HepG2 (cell line): Measurements from ENCODE around the gene FCHO1. TPM values are rescaled to one million over a fixed set of nuclear protein-coding genes. Genes with fewer than 3 reads are reported as not detected.
A peak's percentile ranks its signal among the peaks of the same experiment; 100 is the strongest.

Experiments used
- LBX2 ChIP-seq: sonication (generic); formaldehyde crosslinking; IDR thresholded peaks from 2 replicates; pipeline ENCODE4 v1.5.0; 2020; ENCODE audit warnings: missing genetic modification reagents, mild to moderate bottlenecking, borderline replicate concordance
- MLLT10 ChIP-seq: sonication (generic); formaldehyde crosslinking; IDR thresholded peaks from 2 replicates; pipeline ENCODE4 v1.4.0; 2020; ENCODE audit warnings: missing genetic modification reagents
- MXD1 ChIP-seq: sonication (generic); formaldehyde crosslinking; IDR thresholded peaks from 2 replicates; pipeline ENCODE4 v1.4.0; 2020; ENCODE audit warnings: mild to moderate bottlenecking, missing genetic modification reagents
- PAWR ChIP-seq: sonication (generic); formaldehyde crosslinking; IDR thresholded peaks from 2 replicates; pipeline ENCODE4 v1.4.0; 2020; ENCODE audit warnings: missing genetic modification reagents, mild to moderate bottlenecking, borderline replicate concordance
- RBAK ChIP-seq: sonication (generic); formaldehyde crosslinking; IDR thresholded peaks from 2 replicates; pipeline ENCODE4 v1.5.1; 2020; ENCODE audit warnings: mild to moderate bottlenecking, missing genetic modification reagents
- RBFOX2 ChIP-seq: fragments of 200-400 bp; formaldehyde crosslinking; IDR thresholded peaks from 2 replicates; pipeline ENCODE4 v1.6.1; 2017; ENCODE audit warnings: low read depth, mild to moderate bottlenecking, low read length
- ZBTB44 ChIP-seq: sonication (generic); formaldehyde crosslinking; IDR thresholded peaks from 2 replicates; pipeline ENCODE4 v1.4.0; 2020; ENCODE audit warnings: missing genetic modification reagents
- ZHX2 ChIP-seq, 2 experiments: sonication (generic) in 1 of 2; formaldehyde crosslinking in 1 of 2; IDR thresholded peaks; 2 replicates each; pipeline versions ENCODE4 v1.6.1 to v1.9.0; 2014 to 2022; ENCODE audit warnings: antibody characterized with exemption in 1 of 2, borderline replicate concordance in 1 of 2, inconsistent platforms in 1 of 2, low read depth in 1 of 2, missing genetic modification reagents in 1 of 2
- ZMYM3 ChIP-seq: sonication (generic); formaldehyde crosslinking; IDR thresholded peaks from 2 replicates; pipeline ENCODE4 v1.5.1; 2020; ENCODE audit warnings: mild to moderate bottlenecking, missing genetic modification reagents
- ZNF234 ChIP-seq: sonication (generic); formaldehyde crosslinking; conservative IDR thresholded peaks from 2 replicates; pipeline ENCODE4 v1.5.1; 2020; ENCODE audit warnings: mild to moderate bottlenecking, missing genetic modification reagents
- polyA plus RNA-seq, 8 experiments: library from polyadenylated mRNA; depleted of rRNA in 3 of 8; stranded (reverse) in 7 of 8; unstranded in 1 of 8; fragments of >200 nt; fragmentation: Illumina TruSeq in 4 of 8; extraction: Trizol in 4 of 8; gene quantifications; 2 replicates each; pipeline versions ENCODE4 v1.2.1 to v1.2.3, GENCODE V29; 2011 to 2016; ENCODE audit warnings: low read depth in 4 of 8, missing spikeins in 1 of 8, mixed read lengths in 1 of 8; ENCODE audit not compliant: insufficient read depth in 1 of 8
- total RNA-seq, 5 experiments: library from RNA; depleted of rRNA; stranded (reverse); fragments of >200 nt; fragmentation: Illumina TruSeq; extraction: Trizol; gene quantifications; 2 replicates each; pipeline ENCODE4 v1.2.3, GENCODE V29; 2016; ENCODE audit warnings: low read depth in 1 of 5
- TF ChIP-seq, protein P1 (sequence below): sonication (generic); formaldehyde crosslinking; IDR thresholded peaks from 2 replicates; pipeline ENCODE4 v1.8.0; 2022; ENCODE audit warnings: mild to moderate bottlenecking, missing genetic modification reagents; ENCODE audit not compliant: insufficient replicate concordance
- TF ChIP-seq, protein P2 (sequence below): sonication (generic); formaldehyde crosslinking; IDR thresholded peaks from 2 replicates; pipeline ENCODE4 v1.5.0; 2020; ENCODE audit warnings: mild to moderate bottlenecking, low read depth, missing genetic modification reagents, borderline replicate concordance
- TF ChIP-seq, protein P3 (sequence below): sonication (generic); formaldehyde crosslinking; IDR thresholded peaks from 2 replicates; pipeline ENCODE4 v1.5.1; 2020; ENCODE audit warnings: missing genetic modification reagents, mild to moderate bottlenecking, borderline replicate concordance

Gene FCHO1
- total and polyA plus RNA-seq, 2 of the 13 experiments (the other 11 are each of a cell fraction or from before 2014, with no cell fraction given): 1.3 to 3.1 TPM

GRCh38 chr19:17718947-17719711, 32.1 kb upstream of the FCHO1 start, which contains the start of gene MAP1S (continued):
- TF ChIP-seq, protein P1, sequence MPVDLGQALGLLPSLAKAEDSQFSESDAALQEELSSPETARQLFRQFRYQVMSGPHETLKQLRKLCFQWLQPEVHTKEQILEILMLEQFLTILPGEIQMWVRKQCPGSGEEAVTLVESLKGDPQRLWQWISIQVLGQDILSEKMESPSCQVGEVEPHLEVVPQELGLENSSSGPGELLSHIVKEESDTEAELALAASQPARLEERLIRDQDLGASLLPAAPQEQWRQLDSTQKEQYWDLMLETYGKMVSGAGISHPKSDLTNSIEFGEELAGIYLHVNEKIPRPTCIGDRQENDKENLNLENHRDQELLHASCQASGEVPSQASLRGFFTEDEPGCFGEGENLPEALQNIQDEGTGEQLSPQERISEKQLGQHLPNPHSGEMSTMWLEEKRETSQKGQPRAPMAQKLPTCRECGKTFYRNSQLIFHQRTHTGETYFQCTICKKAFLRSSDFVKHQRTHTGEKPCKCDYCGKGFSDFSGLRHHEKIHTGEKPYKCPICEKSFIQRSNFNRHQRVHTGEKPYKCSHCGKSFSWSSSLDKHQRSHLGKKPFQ (CRISPR knock-in tag): no peak
- TF ChIP-seq ZBTB44 (CRISPR knock-in tag): no peak
- TF ChIP-seq MXD1 (CRISPR knock-in tag): no peak
- no peak for TF ChIP-seq PAWR (CRISPR knock-in tag)
- TF ChIP-seq, protein P2, sequence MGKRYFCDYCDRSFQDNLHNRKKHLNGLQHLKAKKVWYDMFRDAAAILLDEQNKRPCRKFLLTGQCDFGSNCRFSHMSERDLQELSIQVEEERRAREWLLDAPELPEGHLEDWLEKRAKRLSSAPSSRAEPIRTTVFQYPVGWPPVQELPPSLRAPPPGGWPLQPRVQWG (CRISPR knock-in tag): no peak
- no peak for TF ChIP-seq LBX2 (CRISPR knock-in tag)
- no peak for TF ChIP-seq ZHX2 (IDR thresholded peaks at IDR 0.05; ENCODE audit: low read depth)
- TF ChIP-seq ZHX2 (CRISPR knock-in tag; IDR thresholded peaks at IDR 0.05; ENCODE audit: borderline replicate concordance): no peak
- no peak for TF ChIP-seq ZNF234 (CRISPR knock-in tag)
- TF ChIP-seq, protein P3, sequence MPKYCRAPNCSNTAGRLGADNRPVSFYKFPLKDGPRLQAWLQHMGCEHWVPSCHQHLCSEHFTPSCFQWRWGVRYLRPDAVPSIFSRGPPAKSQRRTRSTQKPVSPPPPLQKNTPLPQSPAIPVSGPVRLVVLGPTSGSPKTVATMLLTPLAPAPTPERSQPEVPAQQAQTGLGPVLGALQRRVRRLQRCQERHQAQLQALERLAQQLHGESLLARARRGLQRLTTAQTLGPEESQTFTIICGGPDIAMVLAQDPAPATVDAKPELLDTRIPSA (CRISPR knock-in tag): no peak
- no peak for TF ChIP-seq RBAK (CRISPR knock-in tag)
- TF ChIP-seq RBFOX2: peak; percentile 88
- peak; percentile 59; the same call in 1 of the 2 replicates for TF ChIP-seq ZMYM3 (CRISPR knock-in tag)
- TF ChIP-seq MLLT10: no peak
